HG02870 (cell line): ENCODE data around the gene PABPC1L2A.
"Not testable (repeated sequence)": the region's sequence is repeated elsewhere in the genome, so short reads cannot be mapped to it uniquely, and the experiment has no call there.

Experiments
- ATAC-seq: cut with Tn5 transposase; IDR thresholded peaks from one replicate; pipeline ENCODE4 v1.9.1; 2021; ENCODE audit warnings: mild to moderate bottlenecking, moderate library complexity; ENCODE audit not compliant: unreplicated experiment

Gene PABPC1L2A

GRCh38 chrX:73079024-73079562 lies at the start of gene PABPC1L2A:
TSS of gene PABPC1L2A (minus strand) at chrX:73079512. CDS start at chrX:73079386, 126 bp downstream.
- ATAC-seq = not testable (repeated sequence)

DNA sequence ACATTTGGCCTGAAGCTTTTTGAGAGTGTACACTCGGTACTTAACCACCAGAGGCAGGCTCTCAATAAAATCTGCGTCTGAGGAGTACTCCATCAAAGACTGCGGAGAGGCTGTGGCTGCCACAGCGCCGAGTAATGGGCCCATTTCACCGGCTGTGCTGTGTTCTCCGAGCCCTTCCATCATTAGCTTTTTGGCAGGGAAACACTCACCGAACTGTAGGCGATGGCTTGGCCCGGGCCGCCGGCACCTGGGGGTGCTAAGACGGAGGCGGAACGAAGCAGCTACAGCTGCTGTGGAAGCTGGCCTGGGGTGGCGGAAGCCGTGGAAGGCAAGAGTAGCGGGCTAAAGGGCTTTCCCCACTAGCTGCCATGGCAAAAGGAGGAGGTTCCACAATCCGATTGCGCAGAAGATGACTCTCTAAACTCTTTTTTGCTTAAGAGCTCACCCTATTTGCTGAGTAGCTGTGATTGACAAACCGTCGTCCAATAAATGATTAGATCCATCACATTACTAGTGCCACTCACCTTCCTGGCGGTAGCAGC lies 48.5 kb upstream of the PABPC1L2A start:
- ATAC-seq = no peak

DNA sequence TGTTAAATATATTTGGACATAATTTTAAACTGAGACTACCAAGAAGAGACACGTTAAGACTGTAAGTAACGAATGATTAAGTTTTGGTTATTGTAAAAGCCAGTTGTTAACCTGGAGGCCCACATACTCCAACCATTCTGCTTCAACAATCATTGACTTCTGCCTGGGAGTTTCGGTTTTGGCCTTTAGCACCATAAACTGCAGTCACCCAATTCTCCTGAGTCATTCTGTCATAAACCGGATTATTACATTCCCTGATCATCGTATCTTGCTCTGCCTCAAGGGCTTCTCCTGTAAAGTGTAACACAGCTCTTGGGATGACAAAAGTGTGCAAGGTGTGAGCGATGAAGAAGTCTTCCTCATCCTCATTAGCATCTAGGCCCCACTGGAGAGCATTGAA lies 46.9 kb upstream of the PABPC1L2A start:
- no peak for ATAC-seq

DNA sequence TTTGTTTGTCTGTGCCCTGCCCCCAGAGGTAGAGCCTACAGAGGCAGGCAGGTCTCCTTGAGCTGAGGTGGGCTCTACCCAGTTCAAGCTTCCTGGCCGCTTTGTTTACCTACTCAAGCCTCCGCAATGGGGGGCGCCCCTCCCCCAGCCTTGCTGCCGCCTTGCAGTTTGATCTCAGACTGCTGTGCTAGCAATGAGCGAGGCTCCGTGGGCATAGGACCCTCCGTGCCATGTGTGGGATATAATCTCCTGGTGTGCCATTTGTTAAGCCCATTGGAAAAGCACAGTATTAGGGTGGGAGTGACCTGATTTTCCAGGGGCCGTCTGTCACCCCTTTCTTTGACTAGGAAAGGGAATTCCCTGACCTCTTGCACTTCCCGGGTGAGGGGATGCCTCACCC lies 20.2 kb upstream of the PABPC1L2A start:
- not testable (repeated sequence) for ATAC-seq

- not testable (repeated sequence) for ATAC-seq
Measured at GRCh38 chrX:73086766-73087165, 7.5 kb upstream of the PABPC1L2A start.

DNA sequence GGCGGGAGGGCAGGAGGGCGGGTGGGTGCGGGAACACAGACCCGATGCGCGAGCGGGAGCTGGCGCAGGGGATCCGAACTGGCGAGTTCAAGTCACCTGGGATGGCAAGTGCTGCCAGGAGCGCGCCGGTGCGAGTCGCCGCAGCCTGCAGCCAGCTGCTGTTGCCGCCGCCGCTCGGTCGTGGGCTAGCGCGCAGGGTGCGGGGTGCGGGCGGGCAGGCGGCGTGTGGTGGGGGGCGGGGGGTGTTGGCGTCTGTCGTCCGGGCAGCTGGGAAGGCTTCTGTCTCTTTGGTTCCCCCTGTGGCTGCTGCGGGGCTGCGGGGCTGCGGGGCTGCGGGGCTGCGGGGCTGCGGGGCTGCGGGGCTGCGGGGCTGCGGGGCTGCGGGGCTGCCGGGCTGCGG lies 572 bp upstream of the PABPC1L2A start:
- not testable (repeated sequence) for ATAC-seq

DNA sequence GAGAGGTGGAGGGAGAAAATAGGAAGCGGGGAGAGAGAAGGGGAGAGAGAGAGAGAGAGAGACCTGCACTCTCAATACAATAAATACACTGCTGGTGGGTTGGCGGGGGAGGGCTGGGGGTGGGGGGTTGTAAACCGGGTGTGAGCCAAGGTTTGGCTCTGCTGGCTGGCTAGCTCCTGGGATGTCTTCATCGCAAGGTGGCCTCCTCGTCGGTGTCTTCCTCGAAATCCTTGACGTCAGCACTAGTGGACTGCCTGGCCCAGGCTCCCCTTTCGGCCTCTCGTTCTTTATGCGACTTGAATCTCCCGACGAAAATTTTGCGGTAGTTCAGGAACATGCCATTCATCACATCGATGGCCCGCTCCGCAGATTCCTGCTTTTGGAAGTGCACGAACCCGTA lies 715 bp downstream of the PABPC1L2A start:
- not testable (repeated sequence) for ATAC-seq

DNA sequence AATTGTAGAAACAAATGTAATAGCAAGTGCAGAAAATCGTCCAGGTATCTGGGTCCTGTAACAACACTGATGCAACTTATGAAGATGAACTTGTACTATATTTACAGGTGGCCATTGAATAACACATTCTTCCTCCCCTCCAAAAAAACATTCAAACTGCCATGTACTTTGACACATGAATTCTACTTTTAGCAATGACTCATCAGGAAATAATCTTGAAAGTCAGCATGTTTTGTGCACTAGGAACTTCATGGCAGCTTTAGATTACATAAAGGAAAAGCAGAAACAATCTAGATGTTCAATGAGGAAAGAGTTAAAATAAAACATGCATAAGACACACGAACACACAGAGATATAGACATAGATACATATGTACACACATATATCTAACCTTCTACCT lies 2.5 kb downstream of the PABPC1L2A start:
- ATAC-seq = no peak

DNA sequence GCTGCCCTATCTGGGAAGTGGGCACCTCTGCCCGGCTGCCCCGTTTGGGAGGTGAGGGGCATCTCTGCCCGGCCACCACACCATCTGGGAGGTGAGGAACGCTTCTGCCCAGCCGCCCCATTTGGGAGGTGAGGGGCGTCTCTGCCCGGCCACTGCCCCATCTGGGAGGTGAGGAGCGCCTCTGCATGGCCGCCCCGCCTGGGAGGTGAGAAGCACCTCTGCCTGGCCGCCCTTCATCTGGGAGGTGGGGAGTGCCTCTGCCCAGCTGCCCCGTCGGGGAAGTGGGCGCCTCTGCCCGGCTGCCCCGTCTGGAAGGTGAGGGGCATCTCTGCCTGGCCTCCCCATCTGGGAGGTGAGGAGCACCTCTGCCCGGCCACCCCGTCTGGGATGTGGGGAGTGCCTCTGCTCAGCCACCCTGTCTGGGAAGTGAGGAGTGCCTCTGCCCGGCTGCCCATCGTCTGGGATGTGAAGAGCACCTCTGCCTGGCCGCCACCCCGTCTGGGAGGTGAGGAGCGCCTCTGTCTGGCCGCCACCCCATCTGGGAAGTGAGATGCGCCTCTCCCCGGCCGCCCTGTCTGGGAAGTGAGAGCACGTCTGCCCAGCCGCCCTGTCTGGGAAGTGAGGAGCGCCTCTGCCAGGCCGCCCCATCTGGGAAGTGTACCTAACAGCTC lies 9.8 kb downstream of the PABPC1L2A start:
- no peak for ATAC-seq

DNA sequence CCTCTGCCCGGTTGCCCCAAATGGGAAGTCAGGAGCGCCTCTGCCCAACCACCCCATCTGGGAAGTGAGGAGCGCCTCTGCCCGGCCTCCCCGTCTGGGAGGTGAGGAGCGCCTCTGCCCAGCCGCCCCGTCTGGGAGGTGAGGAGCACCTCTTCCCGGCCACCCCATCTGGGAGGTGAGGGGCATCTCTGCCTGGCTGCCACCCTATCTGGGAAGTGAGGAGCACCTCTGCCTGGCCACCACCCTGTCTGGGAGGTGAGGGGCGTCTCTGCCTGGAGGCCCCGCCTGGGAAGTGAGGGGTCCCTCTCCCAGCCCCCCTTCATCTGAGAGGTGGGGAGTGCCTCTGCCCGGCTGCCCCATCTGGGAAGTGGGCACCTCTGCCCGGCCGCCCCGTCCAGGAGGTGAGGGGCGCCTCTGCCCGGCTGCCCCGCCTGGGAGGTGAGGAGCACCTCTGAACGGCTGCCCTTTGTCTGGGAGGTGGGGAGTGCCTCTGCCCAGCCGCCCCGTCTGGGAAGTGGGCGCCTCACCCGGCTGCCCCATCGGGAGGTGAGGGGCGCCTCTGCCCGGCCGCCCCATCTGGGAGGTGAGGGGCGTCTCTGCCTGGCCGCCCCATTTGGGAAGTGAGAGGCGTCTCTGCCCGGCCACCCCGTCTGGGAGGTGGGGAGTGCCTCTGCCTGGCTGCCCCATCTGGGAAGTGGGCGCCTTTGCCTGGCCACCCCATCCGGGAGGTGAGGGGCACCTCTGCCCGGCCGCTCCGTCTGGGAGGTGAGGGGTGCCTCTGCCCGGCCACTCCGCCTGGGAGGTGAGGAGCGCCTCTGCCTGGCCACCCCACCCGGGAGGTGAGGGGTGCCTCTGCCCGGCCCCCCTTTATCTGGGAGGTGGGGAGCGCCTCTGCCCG lies 10.6 kb downstream of the PABPC1L2A start:
- no peak for ATAC-seq

DNA sequence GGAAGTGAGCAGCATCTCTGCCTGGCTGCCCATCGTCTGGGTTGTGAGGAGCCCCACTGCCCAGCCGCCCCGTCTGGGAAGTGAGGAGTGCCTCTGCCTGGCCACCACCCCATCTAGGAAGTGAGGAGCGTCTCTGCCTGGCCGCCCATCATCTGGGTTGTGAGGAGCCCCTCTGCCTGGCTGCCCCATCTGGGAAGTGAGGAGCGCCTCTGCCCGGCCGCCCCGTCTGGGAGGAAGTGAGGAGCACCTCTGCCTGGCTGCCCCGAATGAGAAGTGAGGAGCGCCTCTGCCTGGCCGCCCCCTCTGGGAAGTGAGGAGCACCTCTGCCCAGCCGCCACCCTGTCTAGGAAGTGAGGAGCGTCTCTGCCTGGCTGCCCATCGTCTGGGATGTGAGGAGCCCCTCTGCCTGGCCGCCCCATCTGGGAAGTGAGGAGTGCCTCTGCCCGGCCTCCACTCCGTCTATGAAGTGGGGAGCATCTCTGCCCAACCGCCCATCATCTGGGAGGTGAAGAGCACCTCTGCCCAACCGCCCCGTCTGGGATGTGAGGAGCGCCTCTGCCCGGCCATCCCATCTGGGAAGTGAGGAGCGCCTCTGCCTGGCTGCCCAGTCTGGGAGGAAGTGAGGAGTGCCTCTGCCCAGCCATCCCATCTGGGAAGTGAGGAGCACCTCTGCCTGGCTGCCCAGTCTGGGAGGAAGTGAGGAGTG lies 11.4 kb downstream of the PABPC1L2A start:
- ATAC-seq = not testable (repeated sequence)

DNA sequence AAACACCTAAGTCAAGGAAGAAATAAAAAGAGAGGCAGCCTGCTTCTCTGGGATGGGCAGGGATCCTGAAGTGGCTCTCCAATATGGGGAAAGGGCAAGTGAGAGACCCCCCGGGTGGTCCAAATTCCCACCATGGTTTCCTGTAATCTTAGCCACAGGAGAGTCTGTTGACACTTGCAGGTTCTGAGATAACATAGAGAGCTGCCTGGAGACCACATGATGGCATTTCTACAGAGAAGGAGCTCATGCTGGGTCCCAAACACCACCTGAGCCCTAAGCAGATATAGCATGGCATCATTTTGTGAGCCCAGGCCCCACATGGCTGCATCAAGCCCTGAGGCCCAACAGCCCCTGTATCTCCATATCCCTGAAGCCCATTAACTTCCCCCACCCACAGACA lies 50.4 kb downstream of the PABPC1L2A start:
- ATAC-seq = no peak
